Activated CD8-positive, alpha-beta memory T cell treated with anti-CD3 and anti-CD28 coated beads, Interleukin-2, amount 50 U/mL, for 4 hours (primary cell): ENCODE data around the gene TNRC18.
"Not testable (repeated sequence)": the region's sequence is repeated elsewhere in the genome, so short reads cannot be mapped to it uniquely, and the experiment has no call there.

Source experiments
- DNase-seq: peaks from one replicate; pipeline ENCODE4 v3.0.0-alpha.2; 2020

TNRC18 gene

GRCh38 chr7:5423306-5423975 is at the start of gene TNRC18:
Gene TNRC18, minus strand, starts transcription at chr7:5423834. Its CDS starts 2,588 bp downstream, at chr7:5421246.
- DNase-seq, result no peak

GRCh38 chr7:5472432-5473315 is 49.0 kb upstream of the TNRC18 start:
- DNase-seq, result no peak

GRCh38 chr7:5471623-5472022 is 48.0 kb upstream of the TNRC18 start:
- DNase-seq, result not testable (repeated sequence)

- DNase-seq, result no peak
Observed at GRCh38 chr7:5470816-5471215, 47.2 kb upstream of the TNRC18 start.

GRCh38 chr7:5470167-5470532 is 46.5 kb upstream of the TNRC18 start:
- DNase-seq, result no peak

GRCh38 chr7:5469375-5470166 is 45.9 kb upstream of the TNRC18 start:
- no peak for DNase-seq

GRCh38 chr7:5467645-5468044 is 44.0 kb upstream of the TNRC18 start:
- DNase-seq, result no peak

GRCh38 chr7:5466551-5466950 is 42.9 kb upstream of the TNRC18 start:
- DNase-seq, result no peak

- DNase-seq, result no peak
Observed at GRCh38 chr7:5463031-5463430, 39.4 kb upstream of the TNRC18 start.

- no peak for DNase-seq
Observed at GRCh38 chr7:5462216-5462615, 38.6 kb upstream of the TNRC18 start.

GRCh38 chr7:5458921-5459480 is 35.4 kb upstream of the TNRC18 start:
- no peak for DNase-seq

- DNase-seq, result no peak
Observed at GRCh38 chr7:5457245-5457735, 33.7 kb upstream of the TNRC18 start.

GRCh38 chr7:5456409-5456808 is 32.8 kb upstream of the TNRC18 start:
- DNase-seq, result no peak

- no peak for DNase-seq
Observed at GRCh38 chr7:5455581-5456219, 32.1 kb upstream of the TNRC18 start.

GRCh38 chr7:5455175-5455574 is 31.5 kb upstream of the TNRC18 start:
- DNase-seq, result no peak

GRCh38 chr7:5454485-5454884 is 30.9 kb upstream of the TNRC18 start:
- DNase-seq, result no peak

- DNase-seq, result no peak
Observed at GRCh38 chr7:5453566-5454075, 30.0 kb upstream of the TNRC18 start.

GRCh38 chr7:5452937-5453540 is 29.4 kb upstream of the TNRC18 start:
- no peak for DNase-seq

GRCh38 chr7:5452470-5452899 is 28.9 kb upstream of the TNRC18 start:
- DNase-seq, result no peak

GRCh38 chr7:5451391-5451790 is 27.8 kb upstream of the TNRC18 start:
- no peak for DNase-seq

- DNase-seq, result peak; percentile 48
Observed at GRCh38 chr7:5450549-5451327, 27.1 kb upstream of the TNRC18 start.
